ENCODE measurements around the gene DNPH1. TPM values are rescaled to one million over a fixed set of nuclear protein-coding genes. Genes with fewer than 3 reads are reported as not detected.

Gene DNPH1
- total and polyA plus RNA-seq, 2 donors (not counting 3 experiments of a cell fraction or from before 2014, with no cell fraction given) = 37.7 to 120 TPM

GRCh38 chr6:43271103-43271815, 42.0 kb upstream of the DNPH1 start:
- H3K4me2 ChIP-seq (ENCODE audit: insufficient read depth, low read length) = no peak overlapping the region
- no TSS peak for BruUV-seq (replicated peaks)
- H3K36me3 ChIP-seq (ENCODE audit: control insufficient read depth in 2 of 2, extremely low read depth in 1 of 2, insufficient read depth in 2 of 2, low read length in 2 of 2) = no peaks in the 10 kb centered on the region
- DNase-seq (ENCODE audit: low read depth, low spot score) (no peak), FAIRE-seq (no peak)
- CTCF ChIA-PET = interaction anchor here (1.3 kb wide), 1 partner anchor 63 kb away, joined by 4 read pairs; no protein-coding TSS in a partner anchor
- dilution Hi-C loops (cut with MboI; ENCODE audit: extremely low pct_ligation_motif_present, low sequenced_read_pairs) = no loop called here
- peaks cover 49 to 54% of the 10 kb centered on the region in 2 experiments for H3K27me3 ChIP-seq (ENCODE audit: control insufficient read depth in 2 of 2, insufficient read depth in 2 of 2, low read length in 2 of 2)
- no peaks in the 10 kb centered on the region for H3K4me1 ChIP-seq (ENCODE audit: control insufficient read depth, extremely low read depth, insufficient read depth, low read length)
- H3K4me3 ChIP-seq (replicated peaks in 1 of 3; ENCODE audit: insufficient read depth in 1 of 3, low read depth in 1 of 3, low read length in 3 of 3) = no peak overlapping the region
- H3K9ac ChIP-seq (replicated peaks; ENCODE audit: extremely low read depth, insufficient read depth, low read length) = no peak overlapping the region
- no peaks in the 10 kb centered on the region for H3K9me3 ChIP-seq (replicated peaks; ENCODE audit: control insufficient read depth, insufficient read depth, low read length)
- POLR2A ChIA-PET = no interaction called here
- no peaks in the 10 kb centered on the region for H3K9me1 ChIP-seq (replicated peaks; ENCODE audit: control insufficient read depth, extremely low read depth, insufficient read depth, low read length)
- intact Hi-C loops (cut with micrococcal nuclease) = no loop called here
- TF ChIP-seq MYC (IDR thresholded peaks at IDR 0.05; ENCODE audit: low read depth, low read length) (no peak), GATA2 (IDR thresholded peaks at IDR 0.05; ENCODE audit: insufficient read depth, insufficient read length, low read depth, low read length) (no peak), EZH2 (IDR thresholded peaks at IDR 0.05; ENCODE audit: borderline replicate concordance, low read depth, low read length, severe bottlenecking) (no peak), JUN (IDR thresholded peaks at IDR 0.05; ENCODE audit: borderline replicate concordance, insufficient read depth, insufficient read length, low read depth) (no peak), POLR2AphosphoS5 (IDR thresholded peaks at IDR 0.05; ENCODE audit: insufficient read depth, low read depth, low read length) (no peak), FOS (IDR thresholded peaks at IDR 0.05; ENCODE audit: borderline replicate concordance, insufficient read depth, low read length) (no peak), CTCF (IDR thresholded peaks at IDR 0.05; ENCODE audit: extremely low read depth in 1 of 2, insufficient read depth in 1 of 2, low read depth in 1 of 2, low read length in 2 of 2) (no peak), POLR2A (IDR thresholded peaks at IDR 0.05; ENCODE audit: low read depth, low read length) (no peak)
- TF ChIP-seq, protein P1, sequence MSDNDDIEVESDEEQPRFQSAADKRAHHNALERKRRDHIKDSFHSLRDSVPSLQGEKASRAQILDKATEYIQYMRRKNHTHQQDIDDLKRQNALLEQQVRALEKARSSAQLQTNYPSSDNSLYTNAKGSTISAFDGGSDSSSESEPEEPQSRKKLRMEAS (IDR thresholded peaks at IDR 0.05; ENCODE audit: insufficient read depth, insufficient read length) = no peak
- H3K79me2 ChIP-seq (ENCODE audit: control insufficient read depth, insufficient read depth, low read length) = no peaks in the 10 kb centered on the region
- no peak overlapping the region for H3K27ac ChIP-seq (ENCODE audit: insufficient read depth, low read depth, low read length)
- H4K20me1 ChIP-seq (replicated peaks; ENCODE audit: control insufficient read depth, extremely low read depth, insufficient read depth, low read length) = no peaks in the 10 kb centered on the region
- no peak overlapping the region for H2AFZ ChIP-seq (ENCODE audit: low read depth, low read length)
